HG03135 (cell line): ENCODE measurements around the gene GALNT1.

ENCODE experiments used
- ATAC-seq: cut with Tn5 transposase; IDR thresholded peaks from one replicate; pipeline ENCODE4 v1.9.1; 2021; ENCODE audit warnings: mild to moderate bottlenecking, moderate library complexity; ENCODE audit not compliant: unreplicated experiment

Gene GALNT1

GRCh38 chr18:35616664-35617423 is 35.3 kb downstream of the GALNT1 start:
- peak; percentile 98 for ATAC-seq

- no peak for ATAC-seq
Measured at GRCh38 chr18:35617865-35618264, 36.3 kb downstream of the GALNT1 start.

DNA sequence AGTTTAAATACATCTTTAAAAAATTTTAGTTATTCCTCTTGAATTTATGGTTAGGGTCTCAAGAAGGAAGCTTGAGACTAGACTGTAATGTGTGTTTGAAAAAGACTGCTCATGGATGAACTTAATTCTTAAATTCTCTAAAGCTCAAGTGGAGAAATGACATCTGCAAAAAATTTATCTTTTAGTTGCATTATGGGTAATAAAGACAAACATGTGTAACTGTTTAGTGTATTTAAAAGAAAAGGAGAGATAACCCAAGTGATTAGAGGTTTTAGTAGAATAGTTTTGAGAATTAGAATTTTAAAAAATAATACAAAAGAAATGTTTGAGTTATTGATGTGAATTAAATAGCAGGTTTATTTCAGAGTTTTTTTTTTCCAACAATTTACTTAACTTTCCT is 36.7 kb downstream of the GALNT1 start:
- ATAC-seq = no peak

- no peak for ATAC-seq
Measured at GRCh38 chr18:35618696-35619095, 37.2 kb downstream of the GALNT1 start.

- no peak for ATAC-seq
Measured at GRCh38 chr18:35619464-35619863, 37.9 kb downstream of the GALNT1 start.

GRCh38 chr18:35619941-35620340 is 38.4 kb downstream of the GALNT1 start:
- no peak for ATAC-seq

DNA sequence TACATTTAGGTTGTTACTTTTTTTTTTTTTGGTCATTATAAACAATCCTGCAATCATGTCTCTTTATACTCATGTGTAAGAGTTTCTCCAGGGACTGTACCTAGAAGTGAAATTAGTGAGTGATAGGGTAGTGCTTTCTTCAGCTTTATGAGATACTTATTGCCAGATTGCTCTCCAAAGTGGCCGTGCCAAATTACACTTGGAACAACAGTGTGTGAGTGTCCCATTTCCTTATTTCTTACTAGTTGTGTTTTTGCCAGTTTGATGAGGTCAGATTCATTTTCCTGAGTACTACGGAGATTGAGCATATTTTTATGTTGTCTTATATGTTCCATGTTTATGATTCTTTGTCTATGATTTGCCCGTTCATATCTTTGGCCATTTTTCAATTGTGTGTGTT is 39.2 kb downstream of the GALNT1 start:
- no peak for ATAC-seq

GRCh38 chr18:35623255-35623654 is 41.7 kb downstream of the GALNT1 start:
- ATAC-seq = no peak

DNA sequence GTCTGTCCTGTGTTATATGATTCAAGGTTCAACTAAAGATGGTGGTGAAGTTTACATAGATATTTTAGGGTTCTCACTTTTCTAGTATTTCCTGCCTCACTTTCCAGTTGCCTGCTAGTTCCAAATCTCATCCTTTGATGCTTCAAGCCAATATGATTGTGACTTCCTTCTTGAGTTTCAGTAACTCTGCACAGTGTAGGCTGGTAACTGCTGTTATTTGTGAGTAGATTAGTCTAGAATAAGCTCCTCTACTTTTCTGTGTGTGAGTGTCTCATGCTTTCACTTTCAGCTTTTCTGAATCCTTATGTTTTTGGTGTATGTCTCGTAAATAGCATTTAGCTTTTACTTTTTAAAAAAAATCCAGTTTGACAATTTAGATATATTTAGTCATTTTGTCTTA is 42.6 kb downstream of the GALNT1 start:
- ATAC-seq = no peak

DNA sequence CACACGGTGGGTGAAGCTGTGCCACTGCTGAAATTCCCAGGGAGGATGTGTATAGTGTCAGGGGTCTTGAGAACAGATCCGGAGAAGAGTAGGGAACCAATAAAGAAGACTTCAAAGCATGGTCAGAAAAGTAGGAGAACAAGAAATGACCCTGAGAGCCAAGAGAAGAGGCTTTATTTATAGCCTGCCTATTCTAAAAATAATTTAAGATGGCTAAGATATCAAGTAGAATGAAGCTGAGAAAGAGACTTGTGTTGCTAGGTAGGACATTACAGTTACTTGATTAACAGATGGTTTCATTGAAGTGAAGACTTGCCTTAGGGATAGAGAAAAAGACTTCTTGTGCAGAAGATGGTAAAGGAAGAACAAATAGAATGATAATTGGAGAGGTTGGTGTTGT is 43.7 kb downstream of the GALNT1 start:
- no peak for ATAC-seq

DNA sequence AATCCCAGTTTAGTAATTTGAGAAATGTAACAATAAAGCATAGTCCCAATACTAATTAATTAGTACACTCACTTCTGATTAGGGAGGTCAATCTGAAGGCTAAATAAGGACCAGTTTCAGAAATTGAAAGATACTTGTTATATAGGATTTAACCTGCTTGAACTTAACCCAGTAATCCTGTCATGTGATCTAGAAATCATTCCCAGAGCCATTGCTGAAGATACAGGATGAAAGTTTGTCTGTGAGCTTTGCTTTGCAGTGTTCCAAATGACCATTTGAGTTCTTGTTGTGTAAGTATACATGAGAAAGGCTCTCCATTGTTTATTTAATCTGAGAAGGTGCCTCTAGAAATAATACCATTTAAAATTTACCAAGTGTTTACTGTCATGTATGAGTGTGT is 52.2 kb downstream of the GALNT1 start:
- ATAC-seq = no peak

DNA sequence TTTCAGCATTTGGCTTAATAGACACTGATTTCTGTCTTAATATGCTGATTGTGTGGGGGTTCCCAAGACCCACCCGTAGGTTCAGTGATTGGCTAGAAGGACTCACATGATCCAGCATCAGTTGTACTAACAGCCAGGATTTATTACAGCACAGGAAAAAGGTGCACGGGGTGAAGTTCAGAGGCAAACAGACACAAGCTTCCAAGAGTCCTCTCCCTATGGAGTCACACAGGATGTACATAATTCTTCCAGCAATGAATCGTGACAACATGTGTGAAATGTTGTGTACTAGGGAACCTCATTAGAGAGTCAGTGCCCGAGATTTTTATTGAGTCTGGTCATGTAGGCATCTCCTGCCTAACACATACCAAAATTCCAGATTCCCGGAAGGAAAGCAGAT is 52.8 kb downstream of the GALNT1 start:
- no peak for ATAC-seq

DNA sequence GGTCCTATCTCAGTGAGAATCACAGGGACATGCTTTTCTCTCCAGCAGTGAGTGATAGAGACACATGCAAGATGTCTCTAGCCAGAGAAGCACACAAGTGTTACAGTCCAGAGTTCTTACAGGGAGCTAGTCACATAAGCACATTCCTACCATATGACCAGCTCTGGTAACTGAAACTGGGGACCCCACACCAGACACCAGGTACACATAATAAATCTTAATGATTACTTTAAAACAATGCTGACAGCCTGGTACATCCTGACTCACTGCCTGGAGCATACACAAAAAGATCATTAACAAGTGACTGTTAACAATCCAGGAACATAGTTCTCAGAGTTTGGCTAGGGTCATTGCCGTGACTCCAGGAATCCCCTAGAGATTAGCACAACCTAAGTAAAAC is 53.6 kb downstream of the GALNT1 start:
- ATAC-seq = no peak

GRCh38 chr18:35637227-35637626 is 55.7 kb downstream of the GALNT1 start:
- no peak for ATAC-seq

GRCh38 chr18:35639296-35639695 is 57.8 kb downstream of the GALNT1 start:
- ATAC-seq = no peak

GRCh38 chr18:35641467-35641866 is 59.9 kb downstream of the GALNT1 start:
- ATAC-seq = no peak

- no peak for ATAC-seq
Measured at GRCh38 chr18:35641916-35642315, 60.4 kb downstream of the GALNT1 start.

- ATAC-seq = no peak
Measured at GRCh38 chr18:35642802-35643201, 61.3 kb downstream of the GALNT1 start.

- ATAC-seq = no peak
Measured at GRCh38 chr18:35646449-35646848, 64.9 kb downstream of the GALNT1 start.

- no peak for ATAC-seq
Measured at GRCh38 chr18:35653392-35654135, 72.0 kb downstream of the GALNT1 start.

DNA sequence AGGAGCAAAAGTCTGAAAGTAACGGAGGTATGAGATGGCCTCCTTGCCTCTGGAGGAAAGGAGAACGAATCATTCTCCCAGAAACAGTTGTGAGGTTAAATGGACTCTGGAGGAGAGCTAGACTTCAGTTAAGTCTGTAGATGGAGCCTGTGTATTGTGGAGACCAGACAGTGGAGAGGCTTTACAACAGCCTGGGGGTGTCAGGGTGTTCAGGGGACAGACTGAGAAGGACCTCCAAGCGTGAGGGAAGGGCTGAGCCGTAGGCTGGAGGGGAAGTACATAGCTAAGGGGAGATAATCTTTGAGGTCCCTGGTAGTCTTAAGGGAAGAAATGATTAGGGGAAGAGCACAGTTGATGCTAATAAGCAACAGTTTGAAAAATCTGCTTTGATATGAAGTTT is 76.6 kb downstream of the GALNT1 start:
- no peak for ATAC-seq

DNA sequence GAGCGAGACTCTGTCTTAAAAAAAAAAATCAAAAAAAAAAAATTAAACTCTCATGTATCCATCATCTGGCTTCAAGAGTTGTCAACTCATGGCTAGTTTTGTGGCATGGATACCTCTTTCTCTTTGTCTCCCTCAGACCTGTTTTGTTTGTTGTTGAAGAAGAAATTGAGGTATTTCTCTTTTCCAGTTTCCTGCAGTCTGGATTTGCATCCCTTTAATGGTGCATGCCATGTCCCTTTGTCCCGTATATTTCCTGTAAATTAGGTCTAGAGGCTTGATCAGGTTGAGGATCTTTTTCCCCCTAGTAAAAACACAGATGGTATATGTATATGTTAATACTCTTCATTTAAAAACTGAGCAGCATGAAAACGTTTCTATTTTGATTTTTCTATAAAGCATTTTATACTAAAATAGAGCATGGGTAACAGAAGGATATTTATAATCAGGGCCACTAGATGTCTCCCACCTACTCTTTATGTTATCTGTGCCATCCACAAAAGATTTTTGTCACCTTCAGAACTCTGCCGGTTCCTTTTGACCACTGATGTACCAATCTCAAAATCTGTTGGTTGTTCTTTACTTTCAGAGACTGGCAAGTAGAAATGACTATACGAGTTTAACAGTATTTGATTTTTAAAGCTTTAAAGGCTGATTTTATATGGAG is 80.1 kb downstream of the GALNT1 start:
- no peak for ATAC-seq
